Memory B cell (primary cell): Measurements from ENCODE around the gene CD180.

Experiments
- ATAC-seq: fragments of 150-1000 bp; cut with Tn5 transposase; 2 replicates; pipeline ENCODE4 v1.10.0; 2021; ENCODE audit warnings: low read depth, mild to moderate bottlenecking, moderate library complexity
- DNase-seq, 2 donors: peaks; one replicate each; pipeline ENCODE4 v3.0.0; 2022; ENCODE audit warnings: low spot score in 2 of 2
- H3K27ac Mint-ChIP-seq: one replicate; pipeline ENCODE4 v1.8.0; 2022; ENCODE audit warnings: mild to moderate bottlenecking, moderate library complexity, mixed read lengths
- H3K27me3 Mint-ChIP-seq: one replicate; pipeline ENCODE4 v1.8.0; 2022; ENCODE audit warnings: mixed read lengths
- H3K36me3 Mint-ChIP-seq: one replicate; pipeline ENCODE4 v1.8.0; 2022; ENCODE audit warnings: mild to moderate bottlenecking, mixed read lengths
- H3K4me1 Mint-ChIP-seq: one replicate; pipeline ENCODE4 v1.8.0; 2022; ENCODE audit warnings: mixed read lengths
- H3K4me3 Mint-ChIP-seq: one replicate; pipeline ENCODE4 v1.8.0; 2022; ENCODE audit warnings: mild to moderate bottlenecking, moderate library complexity, mixed read lengths
- H3K9me3 Mint-ChIP-seq: one replicate; pipeline ENCODE4 v1.8.0; 2022; ENCODE audit warnings: mixed read lengths

The CD180 gene

DNA sequence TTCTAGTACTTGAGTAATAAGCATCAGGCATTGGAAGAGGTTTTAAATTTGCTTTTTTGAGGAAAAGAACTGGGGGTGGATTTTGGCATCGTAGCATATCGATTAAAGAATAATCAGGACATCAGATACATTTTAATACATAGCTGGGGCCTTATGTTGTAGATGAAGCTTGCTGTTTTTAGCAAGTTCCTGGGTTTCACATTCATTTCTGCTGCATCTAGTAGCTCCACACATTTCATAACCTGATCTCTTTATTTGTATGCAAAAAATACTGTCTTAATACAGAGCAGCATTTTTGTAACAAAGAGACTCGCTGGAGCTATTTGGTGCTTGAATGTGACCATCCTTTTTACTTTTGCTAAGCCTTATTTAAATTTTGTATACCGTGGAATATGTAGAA is 28.5 kb downstream of the CD180 start:
- Mint-ChIP-seq H3K4me3 (no peak overlapping the region), H3K9me3 (no peaks in the 10 kb centered on the region), H3K4me1 (peaks cover 10% of the 10 kb centered on the region), H3K27ac (peak overlapping the region; percentile 88), H3K36me3 (no peaks in the 10 kb centered on the region), H3K27me3 (no peaks in the 10 kb centered on the region)
- DNase-seq (no peak), ATAC-seq (no peak)

DNA sequence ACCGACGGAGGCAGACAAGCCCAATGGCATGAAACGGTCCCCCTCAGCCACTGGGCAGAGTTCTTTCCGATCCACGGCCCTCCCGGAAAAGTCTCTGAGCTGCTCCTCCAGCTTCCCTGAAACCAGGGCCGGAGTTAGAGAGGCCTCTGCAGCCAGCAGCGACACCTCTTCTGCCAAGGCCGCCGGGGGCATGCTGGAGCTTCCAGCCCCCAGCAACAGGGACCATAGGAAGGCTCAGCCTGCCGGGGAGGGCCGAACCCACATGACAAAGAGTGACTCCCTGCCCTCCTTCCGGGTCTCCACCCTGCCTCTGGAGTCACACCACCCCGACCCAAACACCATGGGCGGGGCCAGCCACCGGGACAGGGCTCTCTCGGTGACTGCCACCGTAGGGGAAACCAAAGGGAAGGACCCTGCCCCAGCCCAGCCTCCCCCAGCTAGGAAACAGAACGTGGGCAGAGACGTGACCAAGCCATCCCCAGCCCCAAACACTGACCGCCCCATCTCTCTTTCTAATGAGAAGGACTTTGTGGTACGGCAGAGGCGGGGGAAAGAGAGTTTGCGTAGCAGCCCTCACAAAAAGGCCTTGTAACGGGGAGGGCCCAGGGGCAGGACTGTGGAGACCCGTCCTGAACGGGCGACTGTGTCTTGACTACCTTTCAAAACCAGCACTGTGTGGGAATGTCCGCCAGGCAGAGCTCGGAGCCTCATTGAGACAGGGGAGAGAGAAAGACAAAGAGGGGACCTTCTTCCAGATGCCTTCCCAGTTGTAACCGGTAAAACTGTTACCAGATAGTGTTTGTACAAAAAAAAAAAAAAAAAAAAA is 29.9 kb downstream of the CD180 start:
- peak overlapping the region; percentile 88 for H3K27ac Mint-ChIP-seq
- H3K9me3 Mint-ChIP-seq, result no peaks in the 10 kb centered on the region
- H3K36me3 Mint-ChIP-seq, result no peaks in the 10 kb centered on the region
- DNase-seq (peak; percentile 27 to 56), ATAC-seq (peak; percentile 61)
- H3K4me3 Mint-ChIP-seq, result peak overlapping the region; percentile 84
- peaks cover 10% of the 10 kb centered on the region for H3K4me1 Mint-ChIP-seq
- H3K27me3 Mint-ChIP-seq, result no peaks in the 10 kb centered on the region

DNA sequence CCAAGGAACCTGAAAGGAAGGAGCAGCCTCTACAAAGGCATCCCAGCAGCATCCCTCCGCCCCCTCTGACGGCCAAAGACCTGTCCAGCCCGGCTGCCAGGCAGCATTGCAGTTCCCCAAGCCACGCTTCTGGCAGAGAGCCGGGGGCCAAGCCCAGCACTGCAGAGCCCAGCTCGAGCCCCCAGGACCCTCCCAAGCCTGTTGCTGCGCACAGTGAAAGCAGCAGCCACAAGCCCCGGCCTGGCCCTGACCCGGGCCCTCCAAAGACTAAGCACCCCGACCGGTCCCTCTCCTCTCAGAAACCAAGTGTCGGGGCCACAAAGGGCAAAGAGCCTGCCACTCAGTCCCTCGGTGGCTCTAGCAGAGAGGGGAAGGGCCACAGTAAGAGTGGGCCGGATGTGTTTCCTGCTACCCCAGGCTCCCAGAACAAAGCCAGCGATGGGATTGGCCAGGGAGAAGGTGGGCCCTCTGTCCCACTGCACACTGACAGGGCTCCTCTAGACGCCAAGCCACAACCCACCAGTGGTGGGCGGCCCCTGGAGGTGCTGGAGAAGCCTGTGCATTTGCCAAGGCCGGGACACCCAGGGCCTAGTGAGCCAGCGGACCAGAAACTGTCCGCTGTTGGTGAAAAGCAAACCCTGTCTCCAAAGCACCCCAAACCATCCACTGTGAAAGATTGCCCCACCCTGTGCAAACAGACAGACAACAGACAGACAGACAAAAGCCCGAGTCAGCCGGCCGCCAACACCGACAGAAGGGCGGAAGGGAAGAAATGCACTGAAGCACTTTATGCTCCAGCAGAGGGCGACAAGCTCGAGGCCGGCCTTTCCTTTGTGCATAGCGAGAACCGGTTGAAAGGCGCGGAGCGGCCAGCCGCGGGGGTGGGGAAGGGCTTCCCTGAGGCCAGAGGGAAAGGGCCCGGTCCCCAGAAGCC is 30.8 kb downstream of the CD180 start:
- peak; percentile 91 for ATAC-seq
- Mint-ChIP-seq H3K4me1 (peaks cover 12% of the 10 kb centered on the region), H3K27me3 (no peaks in the 10 kb centered on the region), H3K4me3 (peak overlapping the region; percentile 84), H3K27ac (peak overlapping the region; percentile 88), H3K36me3 (no peaks in the 10 kb centered on the region), H3K9me3 (no peaks in the 10 kb centered on the region)
- peak; percentile 75 to 77 for DNase-seq

DNA sequence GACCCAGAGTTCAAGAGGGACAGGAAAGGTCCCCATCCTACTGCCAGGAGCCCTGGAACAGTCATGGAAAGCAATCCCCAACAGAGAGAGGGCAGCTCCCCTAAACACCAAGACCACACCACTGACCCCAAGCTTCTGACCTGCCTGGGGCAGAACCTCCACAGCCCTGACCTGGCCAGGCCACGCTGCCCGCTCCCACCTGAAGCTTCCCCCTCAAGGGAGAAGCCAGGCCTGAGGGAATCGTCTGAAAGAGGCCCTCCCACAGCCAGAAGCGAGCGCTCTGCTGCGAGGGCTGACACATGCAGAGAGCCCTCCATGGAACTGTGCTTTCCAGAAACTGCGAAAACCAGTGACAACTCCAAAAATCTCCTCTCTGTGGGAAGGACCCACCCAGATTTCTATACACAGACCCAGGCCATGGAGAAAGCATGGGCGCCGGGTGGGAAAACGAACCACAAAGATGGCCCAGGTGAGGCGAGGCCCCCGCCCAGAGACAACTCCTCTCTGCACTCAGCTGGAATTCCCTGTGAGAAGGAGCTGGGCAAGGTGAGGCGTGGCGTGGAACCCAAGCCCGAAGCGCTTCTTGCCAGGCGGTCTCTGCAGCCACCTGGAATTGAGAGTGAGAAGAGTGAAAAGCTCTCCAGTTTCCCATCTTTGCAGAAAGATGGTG is 31.6 kb downstream of the CD180 start:
- H3K9me3 Mint-ChIP-seq, result no peaks in the 10 kb centered on the region
- H3K27me3 Mint-ChIP-seq, result no peaks in the 10 kb centered on the region
- peak overlapping the region; percentile 8 for H3K4me3 Mint-ChIP-seq
- peaks cover 12% of the 10 kb centered on the region for H3K4me1 Mint-ChIP-seq
- peak overlapping the region; percentile 88 for H3K27ac Mint-ChIP-seq
- ATAC-seq (no peak), DNase-seq (no peak)
- no peaks in the 10 kb centered on the region for H3K36me3 Mint-ChIP-seq

DNA sequence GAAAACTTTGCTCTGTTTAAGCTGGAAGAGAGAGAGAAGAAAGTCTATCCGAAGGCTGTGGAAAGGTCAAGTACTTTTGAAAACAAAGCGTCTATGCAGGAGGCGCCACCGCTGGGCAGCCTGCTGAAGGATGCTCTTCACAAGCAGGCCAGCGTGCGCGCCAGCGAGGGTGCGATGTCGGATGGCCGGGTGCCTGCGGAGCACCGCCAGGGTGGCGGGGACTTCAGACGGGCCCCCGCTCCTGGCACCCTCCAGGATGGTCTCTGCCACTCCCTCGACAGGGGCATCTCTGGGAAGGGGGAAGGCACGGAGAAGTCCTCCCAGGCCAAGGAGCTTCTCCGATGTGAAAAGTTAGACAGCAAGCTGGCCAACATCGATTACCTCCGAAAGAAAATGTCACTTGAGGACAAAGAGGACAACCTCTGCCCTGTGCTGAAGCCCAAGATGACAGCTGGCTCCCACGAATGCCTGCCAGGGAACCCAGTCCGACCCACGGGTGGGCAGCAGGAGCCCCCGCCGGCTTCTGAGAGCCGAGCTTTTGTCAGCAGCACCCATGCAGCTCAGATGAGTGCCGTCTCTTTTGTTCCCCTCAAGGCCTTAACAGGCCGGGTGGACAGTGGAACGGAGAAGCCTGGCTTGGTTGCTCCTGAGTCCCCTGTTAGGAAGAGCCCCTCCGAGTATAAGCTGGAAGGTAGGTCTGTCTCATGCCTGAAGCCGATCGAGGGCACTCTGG is 32.6 kb downstream of the CD180 start:
- no peak overlapping the region for H3K4me3 Mint-ChIP-seq
- no peak for DNase-seq
- peaks cover 12% of the 10 kb centered on the region for H3K4me1 Mint-ChIP-seq
- no peaks in the 10 kb centered on the region for H3K36me3 Mint-ChIP-seq
- no peak for ATAC-seq
- no peaks in the 10 kb centered on the region for H3K27me3 Mint-ChIP-seq
- H3K27ac Mint-ChIP-seq, result no peak overlapping the region
- H3K9me3 Mint-ChIP-seq, result no peaks in the 10 kb centered on the region

DNA sequence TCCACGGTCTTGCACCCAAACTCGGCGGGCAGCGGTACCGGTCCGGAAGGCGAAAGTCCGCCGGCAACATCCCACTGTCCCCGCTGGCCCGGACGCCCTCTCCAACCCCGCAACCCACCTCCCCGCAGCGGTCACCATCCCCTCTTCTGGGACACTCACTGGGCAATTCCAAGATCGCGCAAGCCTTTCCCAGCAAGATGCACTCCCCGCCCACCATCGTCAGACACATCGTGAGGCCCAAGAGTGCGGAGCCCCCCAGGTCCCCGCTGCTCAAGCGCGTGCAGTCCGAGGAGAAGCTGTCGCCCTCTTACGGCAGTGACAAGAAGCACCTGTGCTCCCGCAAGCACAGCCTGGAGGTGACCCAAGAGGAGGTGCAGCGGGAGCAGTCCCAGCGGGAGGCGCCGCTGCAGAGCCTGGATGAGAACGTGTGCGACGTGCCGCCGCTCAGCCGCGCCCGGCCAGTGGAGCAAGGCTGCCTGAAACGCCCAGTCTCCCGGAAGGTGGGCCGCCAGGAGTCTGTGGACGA is 33.3 kb downstream of the CD180 start:
- Mint-ChIP-seq H3K27ac (peak overlapping the region; percentile 10), H3K9me3 (no peaks in the 10 kb centered on the region), H3K36me3 (no peaks in the 10 kb centered on the region), H3K4me1 (peaks cover 12% of the 10 kb centered on the region), H3K4me3 (no peak overlapping the region), H3K27me3 (no peaks in the 10 kb centered on the region)
- DNase-seq (no peak), ATAC-seq (no peak)

DNA sequence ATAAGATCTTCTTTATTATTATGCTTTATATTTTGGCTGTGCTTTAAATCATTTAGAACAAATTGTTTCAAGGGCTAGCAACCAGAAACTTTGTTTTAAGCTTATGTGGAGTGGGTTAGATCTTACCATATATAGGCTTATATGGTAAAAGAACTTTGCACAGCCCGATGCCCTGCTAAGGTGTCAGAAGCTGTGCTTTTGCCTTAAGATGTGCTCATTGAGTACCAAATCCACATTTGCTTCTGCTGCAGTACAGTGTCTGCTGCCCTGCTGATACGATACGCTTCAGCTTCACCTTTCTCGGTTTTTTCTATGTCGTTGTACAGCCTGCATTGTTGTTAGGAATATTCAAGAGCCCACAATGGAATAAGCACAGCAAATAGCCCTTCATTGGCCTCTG is 34.8 kb downstream of the CD180 start:
- DNase-seq, result no peak
- Mint-ChIP-seq H3K9me3 (no peaks in the 10 kb centered on the region), H3K27ac (no peak overlapping the region), H3K27me3 (no peaks in the 10 kb centered on the region), H3K4me3 (no peak overlapping the region), H3K4me1 (peaks cover 8% of the 10 kb centered on the region), H3K36me3 (no peaks in the 10 kb centered on the region)
- no peak for ATAC-seq

DNA sequence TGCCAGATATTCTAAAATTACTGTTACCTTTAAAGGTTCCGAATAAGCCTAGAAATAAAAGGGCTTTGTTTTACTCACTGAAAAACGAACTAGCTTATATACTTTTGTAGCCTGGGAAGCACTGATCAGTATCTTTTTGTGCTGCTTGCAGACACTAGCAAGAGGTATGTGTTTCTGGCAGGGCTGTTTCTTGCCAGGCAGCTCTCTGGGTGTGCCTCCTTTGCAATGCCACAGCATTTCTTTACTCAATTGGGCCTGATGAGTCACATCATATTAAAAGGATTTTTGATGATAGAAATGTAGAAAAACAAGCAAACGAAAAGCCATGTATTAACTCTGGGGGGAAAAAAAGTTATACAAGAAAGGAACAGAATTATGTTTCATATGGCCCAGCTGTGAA is 35.6 kb downstream of the CD180 start:
- ATAC-seq (no peak), DNase-seq (no peak)
- H3K27me3 Mint-ChIP-seq, result no peaks in the 10 kb centered on the region
- no peaks in the 10 kb centered on the region for H3K36me3 Mint-ChIP-seq
- H3K4me3 Mint-ChIP-seq, result no peak overlapping the region
- H3K9me3 Mint-ChIP-seq, result no peaks in the 10 kb centered on the region
- H3K27ac Mint-ChIP-seq, result peak overlapping the region; percentile 45
- peaks cover 6% of the 10 kb centered on the region for H3K4me1 Mint-ChIP-seq

DNA sequence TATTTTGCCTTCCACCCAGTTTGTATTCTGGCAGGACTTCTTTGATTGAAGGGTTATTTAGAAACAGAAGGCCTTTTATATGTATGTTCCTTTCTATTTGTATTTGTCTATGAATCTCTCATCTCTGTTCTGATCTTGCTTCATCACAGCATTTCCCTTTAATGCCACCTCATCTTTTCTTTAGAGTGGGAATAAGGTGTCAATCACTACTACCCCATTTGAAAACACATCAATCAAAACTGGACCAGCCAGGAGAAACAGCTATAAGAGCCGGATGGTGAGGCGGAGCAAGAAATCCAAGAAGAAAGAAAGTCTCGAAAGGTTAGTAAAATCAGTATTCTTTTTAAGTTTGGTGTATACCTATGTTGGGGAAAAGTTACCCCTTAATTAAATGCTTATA is 36.3 kb downstream of the CD180 start:
- DNase-seq, result no peak
- H3K36me3 Mint-ChIP-seq, result no peaks in the 10 kb centered on the region
- no peak for ATAC-seq
- H3K4me3 Mint-ChIP-seq, result no peak overlapping the region
- H3K27me3 Mint-ChIP-seq, result no peaks in the 10 kb centered on the region
- no peak overlapping the region for H3K27ac Mint-ChIP-seq
- no peaks in the 10 kb centered on the region for H3K9me3 Mint-ChIP-seq
- peaks cover 4% of the 10 kb centered on the region for H3K4me1 Mint-ChIP-seq

DNA sequence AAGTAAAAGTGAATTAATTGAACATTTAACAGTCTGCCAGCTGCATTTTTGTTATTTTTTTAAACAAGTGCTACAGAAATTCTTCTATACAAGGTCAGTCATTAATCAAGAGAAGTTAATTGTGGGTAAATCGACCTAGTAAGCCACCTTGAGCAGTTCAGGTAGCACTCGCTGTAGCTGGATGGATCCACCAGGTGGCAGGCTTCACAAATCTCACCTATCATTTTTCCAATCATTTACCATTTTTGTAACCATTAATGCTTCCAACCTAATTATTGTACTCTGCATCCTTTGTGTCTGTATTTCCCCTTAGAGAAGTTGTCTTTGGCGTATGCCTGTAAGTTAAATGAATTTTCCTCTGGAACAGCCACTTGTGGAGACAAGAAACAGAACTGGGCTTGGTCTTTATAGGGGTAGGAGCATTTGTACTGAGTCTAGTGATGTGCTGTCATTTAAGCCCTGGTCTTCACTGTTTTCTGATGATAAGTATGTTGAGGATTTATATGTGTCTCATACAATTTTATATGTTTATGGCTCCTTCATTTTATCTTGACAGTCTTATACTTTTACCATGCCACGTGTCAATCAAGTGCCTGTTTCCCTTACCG is 39.5 kb downstream of the CD180 start:
- peak; percentile 42 to 54 for DNase-seq
- H3K27ac Mint-ChIP-seq, result peak overlapping the region; percentile 42
- peak; percentile 65 for ATAC-seq
- H3K27me3 Mint-ChIP-seq, result no peaks in the 10 kb centered on the region
- H3K36me3 Mint-ChIP-seq, result peaks cover 5% of the 10 kb centered on the region
- no peaks in the 10 kb centered on the region for H3K9me3 Mint-ChIP-seq
- H3K4me1 Mint-ChIP-seq, result peaks cover 4% of the 10 kb centered on the region
- no peak overlapping the region for H3K4me3 Mint-ChIP-seq

DNA sequence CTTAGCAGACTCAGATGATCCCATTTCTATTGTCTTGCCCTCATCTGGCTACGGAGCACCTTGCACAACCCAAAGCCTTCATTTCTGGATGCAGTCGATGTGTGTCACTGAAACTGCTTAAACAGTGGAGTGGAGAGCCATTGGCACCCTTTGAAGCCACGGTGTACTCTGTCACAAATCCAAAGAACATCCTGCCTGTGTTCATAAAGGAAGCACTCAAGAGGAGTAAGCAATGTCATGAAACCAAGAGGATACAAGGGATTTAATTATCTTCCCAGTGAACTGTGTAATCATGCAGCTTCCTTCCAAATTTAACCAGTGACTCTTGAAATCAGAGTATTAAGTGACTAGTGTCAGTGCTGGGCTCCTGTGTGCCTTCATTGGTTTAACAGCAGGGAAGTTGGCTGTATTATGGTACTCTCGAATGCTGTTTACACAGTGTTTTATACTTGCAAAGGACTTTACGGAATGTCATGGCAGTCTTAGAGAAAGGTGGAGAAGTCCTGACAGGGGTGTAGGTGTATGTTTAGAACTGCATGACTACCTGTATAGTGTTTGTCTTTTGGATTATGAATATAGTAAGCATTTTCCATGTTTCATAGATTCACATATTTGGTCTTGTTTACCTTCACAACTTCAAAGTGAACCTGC is 41.9 kb downstream of the CD180 start:
- H3K27me3 Mint-ChIP-seq, result no peaks in the 10 kb centered on the region
- no peak for DNase-seq
- H3K9me3 Mint-ChIP-seq, result no peaks in the 10 kb centered on the region
- H3K36me3 Mint-ChIP-seq, result peaks cover 18% of the 10 kb centered on the region
- H3K27ac Mint-ChIP-seq, result no peak overlapping the region
- ATAC-seq, result no peak
- H3K4me3 Mint-ChIP-seq, result no peak overlapping the region
- H3K4me1 Mint-ChIP-seq, result peaks cover 2% of the 10 kb centered on the region

DNA sequence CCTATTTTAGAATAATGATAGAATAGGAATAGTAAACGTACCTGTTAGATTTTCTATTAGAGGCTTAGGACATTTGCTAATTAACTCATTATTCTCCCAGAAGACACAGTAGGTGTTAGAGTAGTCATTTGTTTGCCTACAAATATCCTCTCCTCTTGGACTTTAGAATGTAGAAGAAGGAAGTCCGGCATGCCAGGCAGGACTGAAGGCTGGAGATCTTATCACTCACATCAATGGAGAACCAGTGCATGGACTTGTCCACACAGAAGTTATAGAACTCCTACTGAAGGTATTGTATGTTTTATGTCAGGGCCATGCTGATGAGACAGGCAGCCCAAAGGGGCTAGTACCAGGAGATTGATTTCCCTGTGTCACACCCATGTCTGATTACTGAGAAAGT is 43.3 kb downstream of the CD180 start:
- no peak overlapping the region for H3K4me3 Mint-ChIP-seq
- ATAC-seq, result no peak
- peaks cover 24% of the 10 kb centered on the region for H3K36me3 Mint-ChIP-seq
- H3K27ac Mint-ChIP-seq, result peak overlapping the region; percentile 20
- DNase-seq, result no peak
- H3K27me3 Mint-ChIP-seq, result no peaks in the 10 kb centered on the region
- peaks cover 2% of the 10 kb centered on the region for H3K4me1 Mint-ChIP-seq
- no peaks in the 10 kb centered on the region for H3K9me3 Mint-ChIP-seq

DNA sequence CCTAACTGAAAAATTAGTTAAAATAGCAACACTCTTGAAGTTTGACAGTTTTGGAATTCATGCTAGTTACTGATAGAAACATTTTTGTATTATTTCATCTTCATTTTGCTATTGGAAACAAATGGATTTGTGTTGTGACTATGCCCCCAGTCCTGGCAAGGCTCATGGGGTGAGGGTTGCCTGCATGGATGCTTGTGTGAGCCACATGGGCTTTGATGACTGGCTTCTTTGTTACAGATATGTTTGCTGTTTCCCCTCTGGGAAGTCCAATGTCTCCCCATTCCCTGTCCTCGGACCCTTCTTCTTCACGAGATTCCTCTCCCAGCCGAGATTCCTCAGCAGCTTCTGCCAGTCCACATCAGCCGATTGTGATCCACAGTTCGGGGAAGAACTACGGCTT is 44.2 kb downstream of the CD180 start:
- peaks cover 30% of the 10 kb centered on the region for H3K36me3 Mint-ChIP-seq
- ATAC-seq (no peak), DNase-seq (no peak)
- no peaks in the 10 kb centered on the region for H3K27me3 Mint-ChIP-seq
- no peaks in the 10 kb centered on the region for H3K9me3 Mint-ChIP-seq
- peaks cover 2% of the 10 kb centered on the region for H3K4me1 Mint-ChIP-seq
- H3K27ac Mint-ChIP-seq, result no peak overlapping the region
- H3K4me3 Mint-ChIP-seq, result no peak overlapping the region
